Choroid plexus epithelial cell (primary cell): ENCODE measurements around the gene SPATA17.

Experiments
- DNase-seq: peaks from one replicate; pipeline ENCODE4 v3.0.0-alpha.2; 2010; ENCODE audit warnings: low read depth
- H3K4me3 ChIP-seq: 2 replicates; pipeline ENCODE4 v1.5.1; 2011; ENCODE audit warnings: low read depth, mild to moderate bottlenecking, control low read depth, low read length, moderate library complexity
- CTCF ChIP-seq: conservative IDR thresholded peaks from 2 replicates; pipeline ENCODE4 v1.5.1; 2011; ENCODE audit warnings: low read depth, mild to moderate bottlenecking, control low read depth, inconsistent platforms, low read length, moderate library complexity

SPATA17 gene

GRCh38 chr1:217717959-217718358 lies 86.8 kb downstream of the SPATA17 start:
- no peak for TF ChIP-seq CTCF
- H3K4me3 ChIP-seq = no peak overlapping the region
- no peak for DNase-seq

GRCh38 chr1:217718873-217719272 lies 87.7 kb downstream of the SPATA17 start:
- H3K4me3 ChIP-seq = no peak overlapping the region
- TF ChIP-seq CTCF = peak; percentile 24
- DNase-seq = no peak

GRCh38 chr1:217721692-217722091 lies 90.5 kb downstream of the SPATA17 start:
- DNase-seq = no peak
- no peak overlapping the region for H3K4me3 ChIP-seq
- TF ChIP-seq CTCF = no peak

GRCh38 chr1:217734973-217735372 lies 103.8 kb downstream of the SPATA17 start:
- DNase-seq = no peak
- TF ChIP-seq CTCF = no peak
- H3K4me3 ChIP-seq = no peak overlapping the region

- peak; percentile 66 for TF ChIP-seq CTCF
- no peak overlapping the region for H3K4me3 ChIP-seq
- peak; percentile 66 for DNase-seq
These were observed 116.1 kb downstream of the SPATA17 start for GRCh38 chr1:217747156-217747769.

- H3K4me3 ChIP-seq = no peak overlapping the region
- no peak for DNase-seq
- no peak for TF ChIP-seq CTCF
These were observed 138.6 kb downstream of the SPATA17 start for GRCh38 chr1:217769768-217770167.

GRCh38 chr1:217770918-217771317 lies 139.8 kb downstream of the SPATA17 start:
- no peak overlapping the region for H3K4me3 ChIP-seq
- no peak for TF ChIP-seq CTCF
- no peak for DNase-seq
